SU-DHL-6 (cell line): ENCODE data around the gene VSTM2L.

ENCODE experiments used
- EZH2phosphoT487 ChIP-seq: fragments of 200-600 bp; sonication (generic), shearing (Covaris generic); conservative IDR thresholded peaks from 2 replicates; pipeline ENCODE4 v1.6.1; 2018; ENCODE audit warnings: mild to moderate bottlenecking, antibody characterized with exemption, low read length, moderate library complexity, mixed read lengths
- TF ChIP-seq, protein P1 (sequence below): fragments of 200-600 bp; sonication (generic); IDR thresholded peaks from one replicate; pipeline ENCODE4 v1.5.1; 2017; ENCODE audit warnings: antibody characterized with exemption, mild to moderate bottlenecking, low read length, moderate library complexity; ENCODE audit not compliant: insufficient read depth, poor library complexity, severe bottlenecking

DNA sequence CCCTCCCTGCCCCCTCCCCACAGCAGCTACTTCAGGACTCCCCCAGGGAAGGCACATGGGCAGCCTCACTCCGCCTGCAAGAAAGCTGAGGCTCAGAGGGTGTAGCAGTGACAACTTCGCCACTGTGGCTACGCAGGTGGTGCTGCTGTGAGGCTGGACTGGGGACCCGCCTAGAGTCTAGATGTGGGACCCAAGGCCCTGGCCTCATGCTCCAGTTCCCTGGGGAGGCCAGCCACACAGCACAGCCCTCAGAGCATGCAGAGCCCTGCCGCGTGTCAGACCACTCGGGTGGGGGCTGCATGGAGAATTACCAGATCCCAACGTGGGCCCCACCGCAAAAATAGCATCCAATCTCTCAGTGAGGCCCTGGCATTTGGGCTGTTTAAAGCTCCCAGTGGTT lies 30.8 kb upstream of the VSTM2L start:
- TF ChIP-seq, protein P1, sequence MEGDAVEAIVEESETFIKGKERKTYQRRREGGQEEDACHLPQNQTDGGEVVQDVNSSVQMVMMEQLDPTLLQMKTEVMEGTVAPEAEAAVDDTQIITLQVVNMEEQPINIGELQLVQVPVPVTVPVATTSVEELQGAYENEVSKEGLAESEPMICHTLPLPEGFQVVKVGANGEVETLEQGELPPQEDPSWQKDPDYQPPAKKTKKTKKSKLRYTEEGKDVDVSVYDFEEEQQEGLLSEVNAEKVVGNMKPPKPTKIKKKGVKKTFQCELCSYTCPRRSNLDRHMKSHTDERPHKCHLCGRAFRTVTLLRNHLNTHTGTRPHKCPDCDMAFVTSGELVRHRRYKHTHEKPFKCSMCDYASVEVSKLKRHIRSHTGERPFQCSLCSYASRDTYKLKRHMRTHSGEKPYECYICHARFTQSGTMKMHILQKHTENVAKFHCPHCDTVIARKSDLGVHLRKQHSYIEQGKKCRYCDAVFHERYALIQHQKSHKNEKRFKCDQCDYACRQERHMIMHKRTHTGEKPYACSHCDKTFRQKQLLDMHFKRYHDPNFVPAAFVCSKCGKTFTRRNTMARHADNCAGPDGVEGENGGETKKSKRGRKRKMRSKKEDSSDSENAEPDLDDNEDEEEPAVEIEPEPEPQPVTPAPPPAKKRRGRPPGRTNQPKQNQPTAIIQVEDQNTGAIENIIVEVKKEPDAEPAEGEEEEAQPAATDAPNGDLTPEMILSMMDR, result no peak
- no peak for TF ChIP-seq EZH2phosphoT487
